ENCODE measurements around the gene ANP32D.

- TF ChIP-seq PPARA (CRISPR knock-in tag; IDR thresholded peaks at IDR 0.05; ENCODE audit: borderline replicate concordance): no peak
- TF ChIP-seq CREB5 (CRISPR knock-in tag; IDR thresholded peaks at IDR 0.05; ENCODE audit: low read depth): no peak
- no peak for TF ChIP-seq ZC3H10 (CRISPR knock-in tag; IDR thresholded peaks at IDR 0.05)
- TF ChIP-seq, protein P1, sequence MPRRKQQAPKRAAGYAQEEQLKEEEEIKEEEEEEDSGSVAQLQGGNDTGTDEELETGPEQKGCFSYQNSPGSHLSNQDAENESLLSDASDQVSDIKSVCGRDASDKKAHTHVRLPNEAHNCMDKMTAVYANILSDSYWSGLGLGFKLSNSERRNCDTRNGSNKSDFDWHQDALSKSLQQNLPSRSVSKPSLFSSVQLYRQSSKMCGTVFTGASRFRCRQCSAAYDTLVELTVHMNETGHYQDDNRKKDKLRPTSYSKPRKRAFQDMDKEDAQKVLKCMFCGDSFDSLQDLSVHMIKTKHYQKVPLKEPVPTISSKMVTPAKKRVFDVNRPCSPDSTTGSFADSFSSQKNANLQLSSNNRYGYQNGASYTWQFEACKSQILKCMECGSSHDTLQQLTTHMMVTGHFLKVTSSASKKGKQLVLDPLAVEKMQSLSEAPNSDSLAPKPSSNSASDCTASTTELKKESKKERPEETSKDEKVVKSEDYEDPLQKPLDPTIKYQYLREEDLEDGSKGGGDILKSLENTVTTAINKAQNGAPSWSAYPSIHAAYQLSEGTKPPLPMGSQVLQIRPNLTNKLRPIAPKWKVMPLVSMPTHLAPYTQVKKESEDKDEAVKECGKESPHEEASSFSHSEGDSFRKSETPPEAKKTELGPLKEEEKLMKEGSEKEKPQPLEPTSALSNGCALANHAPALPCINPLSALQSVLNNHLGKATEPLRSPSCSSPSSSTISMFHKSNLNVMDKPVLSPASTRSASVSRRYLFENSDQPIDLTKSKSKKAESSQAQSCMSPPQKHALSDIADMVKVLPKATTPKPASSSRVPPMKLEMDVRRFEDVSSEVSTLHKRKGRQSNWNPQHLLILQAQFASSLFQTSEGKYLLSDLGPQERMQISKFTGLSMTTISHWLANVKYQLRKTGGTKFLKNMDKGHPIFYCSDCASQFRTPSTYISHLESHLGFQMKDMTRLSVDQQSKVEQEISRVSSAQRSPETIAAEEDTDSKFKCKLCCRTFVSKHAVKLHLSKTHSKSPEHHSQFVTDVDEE (CRISPR knock-in tag; IDR thresholded peaks at IDR 0.05): no peak
- no peak for TF ChIP-seq OSR1 (CRISPR knock-in tag; IDR thresholded peaks at IDR 0.05)
- TF ChIP-seq POU6F1 (CRISPR knock-in tag; IDR thresholded peaks at IDR 0.05; ENCODE audit: borderline replicate concordance, low read depth): no peak
- TF ChIP-seq ZFP30 (CRISPR knock-in tag; IDR thresholded peaks at IDR 0.05): no peak
These were observed 14.3 kb downstream of the ANP32D start for GRCh38 chr12:48486679-48487078.

Measured in SK-N-SH treated with all-trans-retinoic acid at 6 μM for 48 hours (cell line).